ENCODE results near the gene PHF19.

PHF19 gene

DNA sequence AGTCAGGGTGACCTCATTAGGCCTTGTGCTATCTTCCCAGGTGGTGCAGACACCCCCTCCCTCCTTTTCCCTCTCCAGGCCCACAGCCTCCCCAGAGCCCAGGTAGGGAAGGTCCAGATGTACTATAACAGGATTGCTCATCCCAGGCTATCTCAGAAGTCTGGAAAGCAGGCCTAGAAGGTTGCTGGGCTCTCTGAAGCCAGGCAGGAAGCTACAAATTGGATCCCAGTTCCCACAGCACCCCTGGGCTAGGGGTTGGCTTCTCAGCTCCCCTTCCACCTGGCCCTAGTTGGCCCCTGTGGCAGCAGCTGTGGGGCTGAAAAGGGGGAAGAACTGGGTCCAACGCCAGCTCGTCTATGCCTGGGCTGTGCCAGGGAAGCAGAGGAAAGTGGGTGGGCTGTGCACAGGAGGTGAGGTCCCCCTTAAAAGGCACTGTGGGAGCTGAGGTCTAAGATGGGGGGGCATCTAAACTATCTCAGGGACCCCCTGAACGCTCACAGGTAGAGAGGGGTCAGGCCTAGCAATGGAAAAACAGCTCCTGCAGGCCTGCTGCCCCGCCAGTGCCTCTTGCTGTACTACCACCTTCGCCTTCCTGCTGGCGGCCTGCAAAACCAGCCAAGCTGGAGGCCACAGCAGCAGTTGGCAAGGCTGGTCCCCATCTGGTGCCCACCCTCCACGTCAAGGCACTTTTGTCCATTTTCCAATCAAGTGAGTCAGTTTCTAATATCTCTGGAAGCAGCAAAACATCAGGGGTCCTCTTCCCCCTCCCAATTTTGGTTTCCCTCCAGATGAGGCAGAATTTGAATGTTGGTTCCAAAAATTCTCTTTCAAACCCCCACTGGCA is 20.9 kb downstream of the PHF19 start:
- Histone ChIP-seq H3K27ac (ENCODE audit: low read depth in 2 of 2, low read length in 2 of 2) (no peak overlapping the region), H3K9ac (ENCODE audit: low read depth in 1 of 2, low read length in 2 of 2) (no peak overlapping the region), H3K27me3 (ENCODE audit: control insufficient read depth in 2 of 2, insufficient read depth in 2 of 2, low read length in 2 of 2) (no peaks in the 10 kb centered on the region), H3K9me3 (ENCODE audit: control insufficient read depth in 2 of 2, low read length in 2 of 2) (no peaks in the 10 kb centered on the region), H3K4me3 (ENCODE audit: low read length in 2 of 2) (no peak overlapping the region), H3K36me3 (ENCODE audit: control insufficient read depth in 2 of 2, insufficient read depth in 2 of 2, low read length in 2 of 2) (peaks cover 8 to 35% of the 10 kb centered on the region in 2 donors), H3K4me1 (ENCODE audit: control insufficient read depth in 2 of 2, insufficient read depth in 2 of 2, low read length in 2 of 2) (peaks cover 0 to 5% of the 10 kb centered on the region in 2 donors)

DNA sequence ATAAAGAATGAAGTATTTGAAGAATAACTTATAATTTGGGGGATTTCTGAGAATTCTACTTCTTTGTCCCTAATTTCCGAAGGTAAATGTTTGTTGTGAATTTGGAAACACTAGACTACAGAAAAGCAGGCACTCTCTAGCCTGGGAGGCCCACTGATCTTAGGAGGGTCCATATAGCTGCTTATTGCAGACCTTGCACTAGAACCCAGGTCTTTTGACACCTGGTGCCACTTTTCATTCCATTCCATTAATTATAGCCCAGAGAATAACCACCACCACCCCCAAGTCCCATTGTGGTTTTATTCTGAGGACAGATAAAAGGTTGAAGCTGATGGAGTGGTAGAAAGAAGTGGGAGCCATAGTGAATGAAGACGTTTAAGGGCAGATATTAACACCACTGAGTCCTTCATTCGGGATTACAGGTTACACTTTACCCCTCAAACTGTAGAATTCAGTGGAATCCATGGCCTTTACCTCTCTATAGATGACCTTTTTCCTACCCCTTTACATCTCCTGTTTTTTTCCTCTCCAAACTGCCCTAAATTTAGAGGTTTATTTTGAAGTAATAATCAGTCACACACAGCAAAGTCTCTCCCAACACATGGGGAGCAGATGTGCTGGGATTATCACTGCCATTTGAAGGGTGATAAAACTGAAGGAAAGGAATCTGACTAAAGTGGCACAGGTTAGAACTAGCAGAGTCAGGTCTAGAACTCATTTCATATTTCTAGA is 22.2 kb downstream of the PHF19 start:
- Histone ChIP-seq H3K9me3 (ENCODE audit: control insufficient read depth in 2 of 2, low read length in 2 of 2) (no peaks in the 10 kb centered on the region), H3K9ac (ENCODE audit: low read depth in 1 of 2, low read length in 2 of 2) (no peak overlapping the region), H3K4me3 (ENCODE audit: low read length in 2 of 2) (no peak overlapping the region), H3K4me1 (ENCODE audit: control insufficient read depth in 2 of 2, insufficient read depth in 2 of 2, low read length in 2 of 2) (peaks cover 0 to 5% of the 10 kb centered on the region in 2 donors), H3K27me3 (ENCODE audit: control insufficient read depth in 2 of 2, insufficient read depth in 2 of 2, low read length in 2 of 2) (no peaks in the 10 kb centered on the region), H3K36me3 (ENCODE audit: control insufficient read depth in 2 of 2, insufficient read depth in 2 of 2, low read length in 2 of 2) (peaks cover under 1 to 24% of the 10 kb centered on the region in 2 donors), H3K27ac (ENCODE audit: low read depth in 2 of 2, low read length in 2 of 2) (no peak overlapping the region)

DNA sequence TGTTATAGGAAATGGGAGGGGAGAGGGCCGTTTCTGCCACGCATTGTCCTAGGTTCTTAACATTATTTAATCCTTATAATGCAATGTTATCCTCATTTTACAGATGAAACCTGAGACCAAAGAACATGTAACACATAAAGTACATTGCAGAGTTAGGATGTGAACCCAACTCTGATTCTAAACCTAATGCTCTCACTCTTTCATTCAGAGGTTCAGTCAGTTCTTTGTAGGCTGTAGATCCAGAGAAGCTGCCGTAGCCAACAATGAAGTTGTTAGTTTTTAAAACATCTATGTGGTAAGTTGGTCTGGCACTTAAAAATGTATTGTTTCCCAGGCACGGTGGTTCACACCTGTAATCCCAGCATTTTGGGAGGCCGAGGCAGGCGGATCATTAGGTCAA is 23.8 kb downstream of the PHF19 start:
- no peak overlapping the region for H3K9ac ChIP-seq (ENCODE audit: low read depth in 1 of 2, low read length in 2 of 2)
- H3K27ac ChIP-seq (ENCODE audit: low read depth in 2 of 2, low read length in 2 of 2), result no peak overlapping the region
- peaks cover 0 to 5% of the 10 kb centered on the region in 2 donors for H3K4me1 ChIP-seq (ENCODE audit: control insufficient read depth in 2 of 2, insufficient read depth in 2 of 2, low read length in 2 of 2)
- H3K27me3 ChIP-seq (ENCODE audit: control insufficient read depth in 2 of 2, insufficient read depth in 2 of 2, low read length in 2 of 2), result no peaks in the 10 kb centered on the region
- no peak overlapping the region for H3K4me3 ChIP-seq (ENCODE audit: low read length in 2 of 2)
- peaks cover 0 to 16% of the 10 kb centered on the region in 2 donors for H3K36me3 ChIP-seq (ENCODE audit: control insufficient read depth in 2 of 2, insufficient read depth in 2 of 2, low read length in 2 of 2)
- H3K9me3 ChIP-seq (ENCODE audit: control insufficient read depth in 2 of 2, low read length in 2 of 2), result no peaks in the 10 kb centered on the region

DNA sequence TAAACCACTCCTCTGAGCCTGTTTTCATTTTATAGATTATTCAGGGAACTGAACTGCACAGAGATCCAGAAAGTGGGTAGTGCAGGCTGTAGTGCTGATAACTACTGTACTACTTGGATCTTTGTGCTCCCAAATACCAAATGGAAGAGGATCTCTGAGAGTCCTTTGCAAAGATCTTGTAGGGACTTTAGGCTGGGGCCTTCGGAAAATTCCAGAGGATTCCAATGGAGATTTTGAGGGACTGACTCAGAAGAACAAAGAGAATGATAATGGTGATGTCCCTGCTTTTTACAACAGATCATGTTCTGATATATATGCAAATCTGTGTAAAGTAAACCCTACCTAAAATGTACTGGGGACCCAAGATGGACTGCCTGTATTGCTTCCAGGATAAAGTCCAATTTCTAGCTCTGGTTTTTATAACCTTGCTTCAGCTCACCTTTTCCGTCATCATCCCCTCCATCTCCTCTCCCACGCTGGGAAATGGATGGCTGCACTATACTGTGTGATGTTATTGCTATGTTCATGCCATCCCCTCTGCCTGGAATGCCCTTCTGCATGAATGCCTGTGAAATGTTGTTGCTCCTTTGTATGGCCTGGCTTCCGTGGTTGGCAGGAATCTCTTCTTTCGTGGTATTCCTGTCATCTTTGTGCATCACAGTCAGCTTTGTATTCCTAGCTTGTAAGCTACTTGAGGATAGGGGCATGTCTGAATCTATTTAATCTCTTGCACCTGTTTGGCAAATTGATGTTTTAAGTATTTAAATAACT is 24.6 kb downstream of the PHF19 start:
- Histone ChIP-seq H3K9me3 (ENCODE audit: control insufficient read depth in 2 of 2, low read length in 2 of 2) (no peaks in the 10 kb centered on the region), H3K27ac (ENCODE audit: low read depth in 2 of 2, low read length in 2 of 2) (no peak overlapping the region), H3K9ac (ENCODE audit: low read depth in 1 of 2, low read length in 2 of 2) (no peak overlapping the region), H3K27me3 (ENCODE audit: control insufficient read depth in 2 of 2, insufficient read depth in 2 of 2, low read length in 2 of 2) (no peaks in the 10 kb centered on the region), H3K4me3 (ENCODE audit: low read length in 2 of 2) (no peak overlapping the region), H3K4me1 (ENCODE audit: control insufficient read depth in 2 of 2, insufficient read depth in 2 of 2, low read length in 2 of 2) (peaks cover 0 to 2% of the 10 kb centered on the region in 2 donors), H3K36me3 (ENCODE audit: control insufficient read depth in 2 of 2, insufficient read depth in 2 of 2, low read length in 2 of 2) (peaks cover 0 to 10% of the 10 kb centered on the region in 2 donors)

DNA sequence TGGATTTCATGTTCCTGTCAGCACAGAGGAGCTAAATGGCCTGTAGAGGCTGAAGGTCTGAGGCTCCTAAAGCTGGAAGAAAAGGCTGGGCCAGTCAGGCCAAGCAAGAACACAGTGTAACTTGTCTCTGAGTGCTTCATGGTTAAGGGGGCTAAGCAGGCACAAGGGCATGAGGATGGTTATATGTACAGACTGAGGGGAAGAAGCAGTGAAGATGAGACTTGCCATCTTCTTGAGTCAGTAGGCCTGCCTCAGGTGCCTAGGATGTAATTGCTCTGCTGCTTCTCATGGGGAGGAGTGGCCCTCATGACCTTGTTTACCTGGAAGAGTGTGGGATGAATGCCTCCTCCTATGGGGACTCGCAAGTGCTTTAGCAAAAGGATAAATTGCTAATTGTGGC is 25.5 kb downstream of the PHF19 start:
- Histone ChIP-seq H3K9ac (ENCODE audit: low read depth in 1 of 2, low read length in 2 of 2) (no peak overlapping the region), H3K27me3 (ENCODE audit: control insufficient read depth in 2 of 2, insufficient read depth in 2 of 2, low read length in 2 of 2) (no peaks in the 10 kb centered on the region), H3K9me3 (ENCODE audit: control insufficient read depth in 2 of 2, low read length in 2 of 2) (no peaks in the 10 kb centered on the region), H3K4me3 (ENCODE audit: low read length in 2 of 2) (no peak overlapping the region), H3K27ac (ENCODE audit: low read depth in 2 of 2, low read length in 2 of 2) (no peak overlapping the region), H3K4me1 (ENCODE audit: control insufficient read depth in 2 of 2, insufficient read depth in 2 of 2, low read length in 2 of 2) (no peaks in the 10 kb centered on the region), H3K36me3 (ENCODE audit: control insufficient read depth in 2 of 2, insufficient read depth in 2 of 2, low read length in 2 of 2) (peaks cover 0 to 6% of the 10 kb centered on the region in 2 donors)

DNA sequence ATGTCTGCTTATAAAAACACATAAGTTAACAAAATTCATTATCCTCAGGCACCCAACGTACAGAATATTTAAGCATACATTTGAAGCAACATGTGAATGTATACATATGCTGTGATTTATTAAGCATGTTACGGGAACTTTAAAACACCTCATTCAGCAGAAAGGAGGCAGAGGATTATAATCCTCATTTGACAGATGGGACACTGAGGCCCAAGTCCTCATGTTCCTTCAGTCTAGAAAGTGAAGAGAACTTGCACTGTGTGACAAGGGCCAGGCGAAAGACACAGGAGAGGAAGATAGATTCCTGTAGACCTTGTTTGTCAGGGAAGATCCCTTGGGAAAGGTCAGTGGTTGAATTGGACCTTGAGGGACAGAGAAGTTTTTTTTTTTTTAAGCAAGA is 26.7 kb downstream of the PHF19 start:
- Histone ChIP-seq H3K27ac (ENCODE audit: low read depth in 2 of 2, low read length in 2 of 2) (no peak overlapping the region), H3K27me3 (ENCODE audit: control insufficient read depth in 2 of 2, insufficient read depth in 2 of 2, low read length in 2 of 2) (no peaks in the 10 kb centered on the region), H3K4me1 (ENCODE audit: control insufficient read depth in 2 of 2, insufficient read depth in 2 of 2, low read length in 2 of 2) (peaks cover 0 to 3% of the 10 kb centered on the region in 2 donors), H3K9me3 (ENCODE audit: control insufficient read depth in 2 of 2, low read length in 2 of 2) (no peaks in the 10 kb centered on the region), H3K4me3 (ENCODE audit: low read length in 2 of 2) (no peak overlapping the region), H3K36me3 (ENCODE audit: control insufficient read depth in 2 of 2, insufficient read depth in 2 of 2, low read length in 2 of 2) (peaks cover 0 to 6% of the 10 kb centered on the region in 2 donors), H3K9ac (ENCODE audit: low read depth in 1 of 2, low read length in 2 of 2) (no peak overlapping the region)

DNA sequence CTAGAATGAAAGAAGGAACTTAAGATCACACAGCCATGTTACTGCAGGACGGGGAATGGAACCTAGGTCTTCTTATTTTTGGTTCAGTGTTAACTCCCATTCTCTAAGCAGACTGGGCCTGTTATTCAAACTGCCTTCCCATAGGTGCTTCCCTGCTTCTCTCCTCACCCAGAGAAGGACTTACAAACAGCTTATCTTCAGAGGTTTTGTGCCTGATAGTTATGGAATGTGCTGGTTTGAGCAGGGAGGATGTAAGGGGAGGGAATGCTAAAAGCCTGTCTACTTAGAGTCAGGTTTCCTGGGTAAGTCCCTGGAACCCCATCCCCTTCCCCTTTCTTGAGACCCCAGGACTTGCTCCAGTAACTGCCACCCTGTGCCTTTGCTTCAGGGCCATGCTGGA is 30.1 kb downstream of the PHF19 start:
- no peaks in the 10 kb centered on the region for H3K27me3 ChIP-seq (ENCODE audit: control insufficient read depth in 2 of 2, insufficient read depth in 2 of 2, low read length in 2 of 2)
- no peak overlapping the region for H3K4me3 ChIP-seq (ENCODE audit: low read length in 2 of 2)
- H3K27ac ChIP-seq (ENCODE audit: low read depth in 2 of 2, low read length in 2 of 2), result no peak overlapping the region
- no peak overlapping the region for H3K9ac ChIP-seq (ENCODE audit: low read depth in 1 of 2, low read length in 2 of 2)
- no peaks in the 10 kb centered on the region for H3K36me3 ChIP-seq (ENCODE audit: control insufficient read depth in 2 of 2, insufficient read depth in 2 of 2, low read length in 2 of 2)
- no peaks in the 10 kb centered on the region for H3K9me3 ChIP-seq (ENCODE audit: control insufficient read depth in 2 of 2, low read length in 2 of 2)
- peaks cover 2 to 9% of the 10 kb centered on the region in 2 donors for H3K4me1 ChIP-seq (ENCODE audit: control insufficient read depth in 2 of 2, insufficient read depth in 2 of 2, low read length in 2 of 2)

DNA sequence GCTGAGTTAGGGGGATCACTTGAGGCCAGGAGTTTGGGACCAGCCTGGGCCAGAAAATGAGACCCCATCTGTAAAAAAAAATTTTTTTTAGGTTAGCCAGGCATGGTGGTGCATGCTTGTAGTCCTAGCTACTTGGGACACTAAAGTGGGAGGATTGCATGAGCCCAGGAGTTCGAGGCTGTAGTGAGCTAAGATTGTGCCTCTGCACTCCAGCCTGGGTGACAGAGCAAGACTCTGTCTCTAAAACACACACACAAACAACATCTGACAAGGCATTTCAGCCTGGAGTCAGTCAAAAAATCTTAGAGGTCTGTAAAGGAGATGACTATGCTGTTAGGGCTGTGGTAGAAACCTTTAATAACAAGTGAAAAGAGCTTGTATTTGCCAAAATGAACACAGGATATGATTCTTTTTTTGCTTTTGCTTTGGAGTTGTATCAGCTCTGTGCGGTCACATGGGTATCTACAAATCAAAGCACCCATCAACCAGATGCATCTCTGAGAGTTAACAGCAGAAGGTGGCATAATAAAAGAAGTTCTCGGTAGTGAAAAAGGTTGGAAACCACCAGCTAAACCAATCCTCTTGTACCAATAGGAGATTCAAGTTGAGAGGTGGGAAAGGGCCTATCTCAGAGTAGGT is 30.6 kb downstream of the PHF19 start:
- no peaks in the 10 kb centered on the region for H3K9me3 ChIP-seq (ENCODE audit: control insufficient read depth in 2 of 2, low read length in 2 of 2)
- H3K9ac ChIP-seq (ENCODE audit: low read depth in 1 of 2, low read length in 2 of 2), result no peak overlapping the region
- peaks cover 2 to 13% of the 10 kb centered on the region in 2 donors for H3K4me1 ChIP-seq (ENCODE audit: control insufficient read depth in 2 of 2, insufficient read depth in 2 of 2, low read length in 2 of 2)
- H3K27me3 ChIP-seq (ENCODE audit: control insufficient read depth in 2 of 2, insufficient read depth in 2 of 2, low read length in 2 of 2), result no peaks in the 10 kb centered on the region
- H3K36me3 ChIP-seq (ENCODE audit: control insufficient read depth in 2 of 2, insufficient read depth in 2 of 2, low read length in 2 of 2), result no peaks in the 10 kb centered on the region
- no peak overlapping the region for H3K4me3 ChIP-seq (ENCODE audit: low read length in 2 of 2)
- H3K27ac ChIP-seq (ENCODE audit: low read depth in 2 of 2, low read length in 2 of 2), result no peak overlapping the region

DNA sequence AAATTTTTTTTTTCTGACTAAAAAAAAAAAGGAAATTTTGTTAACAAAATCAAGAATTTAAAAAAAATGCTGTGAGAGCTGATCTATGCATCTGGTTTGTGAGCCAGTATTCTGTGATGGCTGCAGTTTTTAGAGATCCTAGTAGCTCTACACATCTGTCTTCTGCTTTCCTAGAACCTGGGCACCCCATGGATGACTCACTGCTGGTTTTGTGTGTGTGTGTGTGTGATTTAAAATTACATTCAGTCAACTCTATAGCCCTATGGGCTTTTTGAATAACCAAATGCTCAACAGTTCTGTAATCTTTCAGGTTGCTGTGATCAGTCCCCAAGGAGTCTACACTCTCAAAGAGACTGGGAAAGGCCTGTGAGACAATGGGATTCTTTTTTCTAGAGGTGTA is 31.7 kb downstream of the PHF19 start:
- Histone ChIP-seq H3K9ac (ENCODE audit: low read depth in 1 of 2, low read length in 2 of 2) (no peak overlapping the region), H3K36me3 (ENCODE audit: control insufficient read depth in 2 of 2, insufficient read depth in 2 of 2, low read length in 2 of 2) (no peaks in the 10 kb centered on the region), H3K27me3 (ENCODE audit: control insufficient read depth in 2 of 2, insufficient read depth in 2 of 2, low read length in 2 of 2) (no peaks in the 10 kb centered on the region), H3K27ac (ENCODE audit: low read depth in 2 of 2, low read length in 2 of 2) (no peak overlapping the region), H3K4me1 (ENCODE audit: control insufficient read depth in 2 of 2, insufficient read depth in 2 of 2, low read length in 2 of 2) (peaks cover 2 to 13% of the 10 kb centered on the region in 2 donors), H3K4me3 (ENCODE audit: low read length in 2 of 2) (no peak overlapping the region), H3K9me3 (ENCODE audit: control insufficient read depth in 2 of 2, low read length in 2 of 2) (no peaks in the 10 kb centered on the region)

Measured in mucosa of rectum (tissue), 2 donors.